Measurements from ENCODE around the gene TMCO2. TPM values are rescaled to one million over a fixed set of nuclear protein-coding genes. Genes with fewer than 3 reads are reported as not detected.
"Not testable (repeated sequence)": the region's sequence is repeated elsewhere in the genome, so short reads cannot be mapped to it uniquely, and the experiment has no call there.

TMCO2 gene
- total RNA-seq, 4 donors from 2014 or later = not detected

DNA sequence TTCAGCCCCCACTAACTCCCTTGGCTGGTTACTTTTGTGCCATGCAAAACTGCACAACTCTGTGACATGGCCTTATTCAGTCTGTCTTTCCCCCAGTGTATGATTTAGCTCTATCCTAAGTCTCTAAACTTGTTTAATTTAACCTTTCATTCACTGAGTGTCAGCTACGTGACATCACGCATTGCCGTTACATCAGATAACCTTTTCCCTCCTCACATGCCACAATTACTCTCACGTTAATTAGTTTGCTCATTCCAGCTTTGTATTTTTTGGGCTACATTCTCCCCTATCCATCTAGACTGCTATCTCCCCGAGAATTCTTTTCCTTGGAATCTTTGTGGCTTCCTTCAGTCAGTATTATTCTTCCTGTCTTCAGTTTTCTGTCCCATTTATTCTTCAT lies 29.4 kb upstream of the TMCO2 start:
- H3K9me3 ChIP-seq = no peaks in the 10 kb centered on the region
- in situ Hi-C loops (cut with MboI; ENCODE audit: low sequenced_read_pairs in 4 of 4) (no loop called here), intact Hi-C loops (cut with DNase I; ENCODE audit: low total_unique reads) (no loop called here)
- H3K4me1 ChIP-seq = peaks cover 0 to 9% of the 10 kb centered on the region in 2 donors
- no peak for ATAC-seq
- H3K27ac ChIP-seq = no peak overlapping the region
- DNase-seq = no peak
- H3K27me3 ChIP-seq = no peaks in the 10 kb centered on the region
- TF ChIP-seq CTCF (IDR thresholded peaks at IDR 0.05 in 4 of 5, conservative IDR thresholded peaks at IDR 0.05 in 1 of 5) (no peak), POLR2A (IDR thresholded peaks at IDR 0.05) (no peak)
- no peak overlapping the region for H3K4me3 ChIP-seq
- H3K36me3 ChIP-seq = no peaks in the 10 kb centered on the region

DNA sequence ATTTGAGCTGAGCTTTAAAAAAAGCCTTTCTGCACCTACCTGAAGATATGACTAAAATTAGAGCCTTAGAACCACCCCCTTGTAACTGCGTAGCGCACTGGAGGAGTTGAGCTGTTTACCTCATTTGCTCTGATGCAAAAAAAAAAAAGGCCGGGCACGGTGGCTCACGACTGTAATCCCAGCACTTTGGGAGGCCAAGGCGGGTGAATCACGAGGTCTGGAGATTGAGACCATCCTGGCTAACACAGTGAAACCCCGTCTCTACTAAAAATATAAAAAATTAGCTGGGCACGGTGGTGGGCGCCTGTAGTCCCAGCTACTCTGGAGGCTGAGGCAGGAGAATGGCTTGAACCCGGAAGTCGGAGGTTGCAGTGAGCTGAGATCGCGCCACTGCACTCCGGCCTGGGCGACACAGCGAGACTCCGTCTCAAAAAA lies 26.2 kb upstream of the TMCO2 start:
- H3K36me3 ChIP-seq; H3K9me3 ChIP-seq; in situ Hi-C loops (cut with MboI; ENCODE audit: low sequenced_read_pairs in 4 of 4); H3K27me3 ChIP-seq; H3K27ac ChIP-seq; intact Hi-C loops (cut with DNase I; ENCODE audit: low total_unique reads); H3K4me1 ChIP-seq; H3K4me3 ChIP-seq; DNase-seq; ATAC-seq: not testable (repeated sequence)

- Histone ChIP-seq H3K4me1 (peaks cover 0 to 9% of the 10 kb centered on the region in 2 donors), H3K36me3 (peaks cover 0 to 2% of the 10 kb centered on the region in 2 donors), H3K4me3 (no peak overlapping the region), H3K27ac (no peak overlapping the region), H3K27me3 (no peaks in the 10 kb centered on the region), H3K9me3 (no peaks in the 10 kb centered on the region)
- intact Hi-C loops (cut with DNase I; ENCODE audit: low total_unique reads) (no loop called here), in situ Hi-C loops (cut with MboI; ENCODE audit: low sequenced_read_pairs in 4 of 4) (no loop called here)
- no peak for TF ChIP-seq POLR2A (IDR thresholded peaks at IDR 0.05)
- no peak for TF ChIP-seq CTCF (IDR thresholded peaks at IDR 0.05 in 4 of 5, conservative IDR thresholded peaks at IDR 0.05 in 1 of 5)
- DNase-seq (no peak), ATAC-seq (no peak)
These were observed 25.6 kb upstream of the TMCO2 start for GRCh38 chr1:40221977-40222772.

DNA sequence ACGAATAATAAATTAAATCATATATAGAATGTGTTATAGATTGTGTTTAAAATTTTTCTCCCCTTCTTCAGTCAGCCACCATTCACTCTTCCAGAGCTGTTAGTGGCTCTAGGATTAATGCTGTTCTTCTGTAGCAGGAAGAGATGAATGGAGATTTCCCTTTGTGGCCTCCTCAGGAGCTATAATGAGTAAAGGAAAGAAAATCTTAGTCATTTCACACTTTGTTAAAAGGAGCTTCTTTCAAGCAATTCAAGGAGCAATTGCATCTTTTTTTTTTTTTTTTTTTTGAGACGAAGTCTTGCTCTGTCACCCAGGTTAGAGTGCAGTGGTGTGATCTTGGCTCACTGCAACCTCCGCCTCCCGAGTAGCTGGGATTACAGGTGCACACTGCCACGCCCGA lies 23.7 kb upstream of the TMCO2 start:
- intact Hi-C loops (cut with DNase I; ENCODE audit: low total_unique reads) = no loop called here
- no peak for TF ChIP-seq CTCF (IDR thresholded peaks at IDR 0.05 in 4 of 5, conservative IDR thresholded peaks at IDR 0.05 in 1 of 5)
- no peak for TF ChIP-seq POLR2A (IDR thresholded peaks at IDR 0.05)

GRCh38 chr1:40226192-40226591 lies 21.5 kb upstream of the TMCO2 start:
- Histone ChIP-seq H3K27ac (no peak overlapping the region), H3K9me3 (no peaks in the 10 kb centered on the region), H3K36me3 (peaks cover 0 to 7% of the 10 kb centered on the region in 2 donors), H3K4me1 (peaks cover 0 to 9% of the 10 kb centered on the region in 2 donors), H3K4me3 (no peak overlapping the region), H3K27me3 (no peaks in the 10 kb centered on the region)
- in situ Hi-C loops (cut with MboI; ENCODE audit: low sequenced_read_pairs in 4 of 4) (no loop called here), intact Hi-C loops (cut with DNase I; ENCODE audit: low total_unique reads) (no loop called here)
- no peak for ATAC-seq
- TF ChIP-seq POLR2A (IDR thresholded peaks at IDR 0.05) (no peak), CTCF (IDR thresholded peaks at IDR 0.05 in 4 of 5, conservative IDR thresholded peaks at IDR 0.05 in 1 of 5) (no peak)
- no peak for DNase-seq

More for the DNA sequence above, 23.7 kb upstream of the TMCO2 start:
- no peak for DNase-seq
- no peak overlapping the region for H3K4me3 ChIP-seq
- ATAC-seq = no peak
- no peak overlapping the region for H3K27ac ChIP-seq
- H3K27me3 ChIP-seq = no peaks in the 10 kb centered on the region
- H3K36me3 ChIP-seq = peaks cover 0 to 3% of the 10 kb centered on the region in 2 donors
- in situ Hi-C loops (cut with MboI; ENCODE audit: low sequenced_read_pairs in 4 of 4) = no loop called here
- no peaks in the 10 kb centered on the region for H3K9me3 ChIP-seq
- peaks cover 0 to 9% of the 10 kb centered on the region in 2 donors for H3K4me1 ChIP-seq
